ENCODE results near the gene TTC3. TPM values are rescaled to one million over a fixed set of nuclear protein-coding genes. Genes with fewer than 3 reads are reported as not detected.

The TTC3 gene
- total RNA-seq, 1 donor from 2014 or later: 93.0 TPM

DNA sequence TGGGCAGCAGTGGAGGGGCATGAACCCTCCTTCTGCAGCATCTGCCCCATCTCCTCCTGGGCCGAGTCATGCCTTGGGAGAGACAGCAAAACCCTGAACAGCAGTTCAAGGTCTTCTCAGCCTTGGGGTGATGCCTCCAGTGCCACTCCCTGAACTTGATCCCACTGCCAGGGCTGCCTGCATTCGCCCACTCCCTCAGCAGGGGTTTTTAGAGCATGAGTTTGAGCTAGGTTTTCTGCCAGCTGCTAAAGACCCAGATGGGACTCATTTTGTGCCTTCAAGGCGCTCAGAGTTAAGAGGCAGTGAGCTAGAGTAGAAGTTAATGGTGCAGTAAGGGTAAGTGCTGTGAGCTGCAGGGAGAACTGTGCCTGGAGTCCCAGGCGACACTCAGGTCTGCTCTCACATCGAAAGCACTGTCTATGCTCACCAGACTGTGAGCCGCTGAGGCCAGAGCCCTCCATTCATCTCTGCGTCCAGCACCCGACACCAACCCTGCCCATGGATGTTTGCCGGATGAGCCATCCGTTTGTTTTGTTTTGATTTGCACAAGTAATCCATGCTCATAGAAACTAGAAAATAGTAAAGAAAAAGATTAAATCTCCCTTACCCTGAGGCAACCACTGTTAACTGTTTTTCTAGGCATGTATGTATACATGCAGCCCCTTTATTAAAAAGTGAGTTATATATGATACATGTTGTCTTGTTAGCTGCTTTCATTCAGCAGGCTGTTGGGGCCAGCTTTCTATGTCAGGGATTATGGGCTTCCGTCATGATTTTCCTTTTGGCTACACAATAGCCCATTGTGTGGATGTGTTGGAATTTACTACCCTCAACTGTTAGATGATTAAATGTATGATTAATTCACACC, 126.2 kb downstream of the TTC3 start:
- DNase-seq: no peak
- TF ChIP-seq, protein P1, sequence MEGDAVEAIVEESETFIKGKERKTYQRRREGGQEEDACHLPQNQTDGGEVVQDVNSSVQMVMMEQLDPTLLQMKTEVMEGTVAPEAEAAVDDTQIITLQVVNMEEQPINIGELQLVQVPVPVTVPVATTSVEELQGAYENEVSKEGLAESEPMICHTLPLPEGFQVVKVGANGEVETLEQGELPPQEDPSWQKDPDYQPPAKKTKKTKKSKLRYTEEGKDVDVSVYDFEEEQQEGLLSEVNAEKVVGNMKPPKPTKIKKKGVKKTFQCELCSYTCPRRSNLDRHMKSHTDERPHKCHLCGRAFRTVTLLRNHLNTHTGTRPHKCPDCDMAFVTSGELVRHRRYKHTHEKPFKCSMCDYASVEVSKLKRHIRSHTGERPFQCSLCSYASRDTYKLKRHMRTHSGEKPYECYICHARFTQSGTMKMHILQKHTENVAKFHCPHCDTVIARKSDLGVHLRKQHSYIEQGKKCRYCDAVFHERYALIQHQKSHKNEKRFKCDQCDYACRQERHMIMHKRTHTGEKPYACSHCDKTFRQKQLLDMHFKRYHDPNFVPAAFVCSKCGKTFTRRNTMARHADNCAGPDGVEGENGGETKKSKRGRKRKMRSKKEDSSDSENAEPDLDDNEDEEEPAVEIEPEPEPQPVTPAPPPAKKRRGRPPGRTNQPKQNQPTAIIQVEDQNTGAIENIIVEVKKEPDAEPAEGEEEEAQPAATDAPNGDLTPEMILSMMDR (IDR thresholded peaks at IDR 0.05): no peak
- H3K9me3 ChIP-seq: no peaks in the 10 kb centered on the region
- no peaks in the 10 kb centered on the region for H3K4me1 ChIP-seq
- intact Hi-C loops (cut with DNase I): no loop called here
- peaks cover 88% of the 10 kb centered on the region for H3K36me3 ChIP-seq
- ATAC-seq: no peak
- H3K27me3 ChIP-seq (ENCODE audit: low read depth): no peaks in the 10 kb centered on the region
- H3K27ac ChIP-seq: no peak overlapping the region
- no peak overlapping the region for H3K4me3 ChIP-seq

DNA sequence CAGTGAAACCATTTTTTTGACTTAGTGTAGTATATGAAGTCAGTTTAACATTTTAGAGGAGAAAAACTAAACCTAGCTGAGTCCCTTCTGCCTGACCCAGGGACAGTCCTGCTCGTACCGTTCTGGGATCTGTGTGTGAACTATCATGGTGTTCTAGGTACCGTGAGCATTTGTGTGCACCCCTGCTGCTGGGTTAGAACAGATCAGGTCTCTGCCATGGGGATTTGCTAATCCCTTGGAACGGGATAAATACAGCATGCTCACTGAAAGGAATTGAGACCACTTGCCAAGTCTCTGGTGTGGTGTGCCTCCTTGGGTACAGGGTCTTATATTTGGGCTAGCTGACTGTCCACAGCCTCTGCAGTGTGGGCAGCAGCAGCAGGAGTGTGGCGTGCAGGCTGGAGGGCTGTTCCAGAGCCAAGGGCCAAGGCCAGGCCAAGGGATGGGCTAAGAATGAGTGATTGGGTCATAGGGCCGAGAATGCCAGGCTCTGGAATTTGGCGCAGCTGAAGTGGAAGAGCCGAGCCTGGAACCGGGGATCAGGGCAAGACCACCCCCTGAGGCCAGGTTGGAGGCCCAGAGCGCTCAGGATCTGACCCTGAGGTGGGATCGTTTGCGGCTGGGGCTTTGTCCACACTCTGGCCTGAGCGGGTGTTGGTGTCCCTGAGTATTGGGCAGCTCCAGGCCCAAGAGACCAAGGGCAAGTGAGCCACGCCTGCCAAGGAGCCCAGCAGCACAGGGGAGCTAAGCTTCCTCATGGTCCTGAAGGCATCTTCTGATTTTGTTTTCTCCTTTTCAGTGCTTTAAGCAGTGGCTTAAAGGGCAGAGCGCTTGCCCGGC, 127.8 kb downstream of the TTC3 start:
- Histone ChIP-seq H3K36me3 (peaks cover 73% of the 10 kb centered on the region), H3K4me3 (no peak overlapping the region), H3K27me3 (ENCODE audit: low read depth) (no peaks in the 10 kb centered on the region), H3K27ac (no peak overlapping the region), H3K9me3 (no peaks in the 10 kb centered on the region), H3K4me1 (no peaks in the 10 kb centered on the region)
- intact Hi-C loops (cut with DNase I): no loop called here
- TF ChIP-seq, protein P1 (IDR thresholded peaks at IDR 0.05): no peak
- no peak for DNase-seq
- ATAC-seq: peak in 1 of 2 donors; percentile 13

DNA sequence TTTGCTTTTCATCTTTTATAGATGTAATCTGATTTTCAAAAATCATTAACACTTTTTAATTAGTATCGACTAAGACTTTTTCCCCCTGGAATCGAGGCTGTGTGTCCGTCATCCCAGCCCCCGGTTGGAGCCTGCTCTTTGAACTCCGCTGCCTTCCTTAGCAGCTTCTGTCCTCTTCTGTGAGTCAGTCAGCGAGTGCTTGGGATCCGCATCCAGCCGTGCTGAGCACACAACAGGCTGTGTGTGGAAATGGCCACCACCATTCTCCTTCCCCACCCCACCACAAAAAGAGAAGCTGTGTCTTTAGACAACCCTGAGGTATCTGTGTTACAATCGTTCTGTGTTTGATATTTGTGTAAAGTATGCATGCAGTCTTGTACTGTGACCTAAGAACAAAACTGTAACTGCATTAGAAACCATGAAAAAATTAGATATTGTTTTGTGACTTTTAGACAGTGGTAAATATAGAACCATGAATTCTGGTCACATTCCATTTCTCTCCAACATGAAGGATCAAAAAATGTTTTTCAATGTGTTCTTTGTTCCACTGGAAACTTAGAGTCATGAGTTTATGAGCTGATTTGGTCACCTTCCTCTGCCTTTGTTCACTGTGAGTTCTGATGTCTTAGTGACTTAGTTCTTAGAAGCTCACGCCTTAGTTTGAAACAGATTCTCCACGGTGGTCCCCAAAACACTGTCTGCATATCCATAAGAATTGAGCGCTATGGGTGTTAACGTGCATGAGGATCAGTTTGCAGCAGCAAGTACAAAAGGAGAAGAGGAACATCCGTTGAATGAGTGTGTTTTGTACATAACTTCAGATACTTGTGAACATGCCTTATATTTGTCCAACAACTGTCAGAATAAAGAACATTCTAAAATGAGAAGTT, 129.4 kb downstream of the TTC3 start:
- DNase-seq (no peak), ATAC-seq (no peak)
- H3K36me3 ChIP-seq: peaks cover 59% of the 10 kb centered on the region
- peaks cover 7% of the 10 kb centered on the region for H3K4me1 ChIP-seq
- TF ChIP-seq, protein P1 (IDR thresholded peaks at IDR 0.05): no peak
- intact Hi-C loops (cut with DNase I): no loop called here
- H3K9me3 ChIP-seq: no peaks in the 10 kb centered on the region
- H3K27me3 ChIP-seq (ENCODE audit: low read depth): no peaks in the 10 kb centered on the region
- no peak overlapping the region for H3K4me3 ChIP-seq
- no peak overlapping the region for H3K27ac ChIP-seq

DNA sequence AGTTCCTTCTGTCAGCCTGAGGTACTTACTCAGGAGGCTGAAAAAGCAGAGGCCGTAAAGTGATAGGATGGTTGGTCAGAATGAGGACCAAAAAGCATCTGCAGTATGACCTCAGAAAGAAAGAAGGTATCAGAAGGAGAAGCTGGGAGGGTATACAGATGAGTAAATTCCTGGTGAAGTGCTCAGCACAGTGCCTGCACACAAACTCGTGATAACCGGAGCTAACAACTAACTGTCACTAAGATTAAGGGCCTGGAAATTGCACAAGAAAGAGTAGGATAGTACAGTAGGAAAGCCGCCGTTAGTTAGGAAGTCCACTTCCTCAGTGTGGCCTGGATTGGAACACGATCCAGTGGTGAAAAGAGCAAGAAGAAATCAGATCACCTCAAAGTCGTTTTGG, 131.5 kb downstream of the TTC3 start:
- H3K36me3 ChIP-seq: peaks cover 39% of the 10 kb centered on the region
- H3K4me3 ChIP-seq: no peak overlapping the region
- no peak overlapping the region for H3K27ac ChIP-seq
- H3K9me3 ChIP-seq: no peaks in the 10 kb centered on the region
- DNase-seq (no peak), ATAC-seq (no peak)
- TF ChIP-seq, protein P1 (IDR thresholded peaks at IDR 0.05): no peak
- intact Hi-C loops (cut with DNase I): no loop called here
- H3K27me3 ChIP-seq (ENCODE audit: low read depth): no peaks in the 10 kb centered on the region
- peaks cover 16% of the 10 kb centered on the region for H3K4me1 ChIP-seq

DNA sequence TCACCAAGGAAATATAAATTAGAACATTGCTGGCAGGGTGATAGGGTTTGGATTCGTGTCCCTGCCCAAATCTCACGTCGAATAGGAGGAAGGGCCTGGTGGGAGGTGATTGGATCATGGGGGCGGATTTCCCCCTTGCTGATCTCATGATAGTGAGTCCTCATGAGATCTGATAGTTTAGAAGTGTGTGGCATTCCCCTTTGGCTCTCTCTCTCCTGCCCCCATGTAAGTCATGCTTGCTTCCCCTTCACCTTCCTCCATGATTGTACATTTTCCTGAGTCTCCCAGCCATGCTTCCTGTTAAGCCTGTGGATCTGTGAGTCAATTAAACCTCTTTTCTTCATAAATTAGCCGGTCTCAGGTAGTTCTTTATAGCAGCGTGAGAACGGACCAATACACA, 133.4 kb downstream of the TTC3 start:
- H3K4me3 ChIP-seq: no peak overlapping the region
- no peaks in the 10 kb centered on the region for H3K27me3 ChIP-seq (ENCODE audit: low read depth)
- H3K27ac ChIP-seq: no peak overlapping the region
- H3K36me3 ChIP-seq: peaks cover 20% of the 10 kb centered on the region
- intact Hi-C loops (cut with DNase I): no loop called here
- DNase-seq: no peak
- H3K9me3 ChIP-seq: no peaks in the 10 kb centered on the region
- no peak for ATAC-seq
- H3K4me1 ChIP-seq: peaks cover 16% of the 10 kb centered on the region
- TF ChIP-seq, protein P1 (IDR thresholded peaks at IDR 0.05): no peak
